ENCODE measurements around the gene CLNK. TPM values are rescaled to one million over a fixed set of nuclear protein-coding genes. Genes with fewer than 3 reads are reported as not detected.

CLNK gene
- total and polyA plus RNA-seq, 2 donors (not counting 1 experiment from before 2014, with no cell fraction given) = 0.57 to 0.75 TPM

DNA sequence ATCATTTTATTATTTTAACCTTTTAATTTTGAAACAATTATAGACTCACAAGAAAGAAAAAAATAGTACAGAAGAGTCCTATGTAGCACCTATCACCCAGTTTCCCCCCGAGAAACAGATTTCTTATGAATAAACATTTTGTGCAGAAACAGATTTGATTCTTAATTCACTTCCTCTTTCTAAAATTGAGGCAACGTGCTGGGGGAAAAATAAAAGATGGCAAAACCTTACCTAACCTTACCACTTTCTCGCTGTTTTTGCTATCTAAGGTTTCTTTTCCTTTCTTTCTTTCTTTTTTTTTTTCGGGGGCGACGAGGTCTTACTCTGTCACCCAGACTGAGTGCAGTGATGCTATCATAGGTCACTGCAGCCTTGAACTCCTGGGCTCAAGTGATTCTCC lies 4.3 kb upstream of the CLNK start:
- H3K36me3 ChIP-seq (replicated peaks in 1 of 2; ENCODE audit: control extremely low read depth in 1 of 2, control insufficient read depth in 1 of 2, extremely low read depth in 1 of 2, insufficient read depth in 2 of 2, low read length in 1 of 2) = no peaks in the 10 kb centered on the region
- no peak for TF ChIP-seq EZH2 (IDR thresholded peaks at IDR 0.05; ENCODE audit: borderline replicate concordance, insufficient read depth, low read depth, low read length, poor library complexity, severe bottlenecking)
- WGBS (ENCODE audit: insufficient coverage) = 9% methylated on average over 5 of the region's 6 CpGs
- ATAC-seq (ENCODE audit: low read depth) = peak; percentile 35
- peak overlapping the region in 1 of 5 experiments; percentile 5 for H3K4me3 ChIP-seq (ENCODE audit: control extremely low read depth in 1 of 5, extremely low read depth in 1 of 5, insufficient read depth in 1 of 5, low read depth in 2 of 5, low read length in 4 of 5)
- no peaks in the 10 kb centered on the region for H3K9me3 ChIP-seq (ENCODE audit: control extremely low read depth in 1 of 3, control insufficient read depth in 2 of 3, insufficient read depth in 1 of 3, low read length in 2 of 3)
- H3K27me3 Mint-ChIP-seq = no peaks in the 10 kb centered on the region
- H3K9ac ChIP-seq (ENCODE audit: low read length) = no peak overlapping the region
- H4K20me1 ChIP-seq (ENCODE audit: control insufficient read depth, insufficient read depth, low read length, poor library complexity, severe bottlenecking) = no peaks in the 10 kb centered on the region
- ChIA-PET CTCF (no interaction called here), POLR2A (no interaction called here)
- peak overlapping the region; percentile 63 for H2AFZ ChIP-seq (ENCODE audit: insufficient read depth, low read depth, low read length, poor library complexity, severe bottlenecking)
- DNase-seq = peak; percentile 39
- intact Hi-C loops (cut with micrococcal nuclease) = no loop called here
- peak overlapping the region; percentile 26 to 58 for H3K27ac ChIP-seq (ENCODE audit: low read length in 2 of 2)
- H3K4me2 ChIP-seq (replicated peaks; ENCODE audit: low read depth, low read length, poor library complexity, severe bottlenecking) = peak overlapping the region; percentile 61
- peak overlapping the region; percentile 4 for H3K4me3 Mint-ChIP-seq
- peaks cover 55 to 60% of the 10 kb centered on the region in 2 donors for H3K4me1 ChIP-seq (ENCODE audit: control insufficient read depth in 2 of 2, insufficient read depth in 2 of 2, low read length in 2 of 2)
- H3K27ac Mint-ChIP-seq = peak overlapping the region; percentile 18
- H3K4me1 Mint-ChIP-seq = peaks cover 57% of the 10 kb centered on the region
- H3K27me3 ChIP-seq (replicated peaks in 1 of 4; ENCODE audit: control extremely low read depth in 1 of 4, control insufficient read depth in 3 of 4, insufficient read depth in 4 of 4, low read length in 3 of 4) = no peaks in the 10 kb centered on the region
- peaks cover 2% of the 10 kb centered on the region for H3K9me3 Mint-ChIP-seq (ENCODE audit: insufficient read depth)
- no peaks in the 10 kb centered on the region for H3K79me2 ChIP-seq (ENCODE audit: control insufficient read depth, insufficient read depth, low read length)

DNA sequence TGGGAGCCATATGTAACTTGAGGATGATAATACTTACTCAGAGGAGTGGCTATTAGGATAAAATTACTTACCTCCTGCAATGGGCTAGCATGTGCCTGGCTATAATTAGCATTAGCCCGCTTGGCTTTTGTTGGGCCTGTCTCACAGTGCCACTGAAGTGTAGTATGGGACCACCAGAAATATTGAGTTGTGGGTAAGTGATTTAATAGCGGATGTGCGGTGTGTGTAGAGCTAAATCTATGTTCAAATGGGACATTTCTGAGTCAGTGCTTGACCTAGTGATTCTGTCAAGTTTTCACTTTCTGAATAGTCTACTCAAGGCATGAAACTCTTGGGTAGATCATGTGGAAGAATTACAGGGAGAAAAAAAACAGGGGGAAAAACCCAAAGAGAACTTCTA lies 3.5 kb upstream of the CLNK start:
- Histone ChIP-seq H3K9ac (ENCODE audit: low read length) (no peak overlapping the region), H3K27ac (ENCODE audit: low read length in 2 of 2) (no peak overlapping the region), H4K20me1 (ENCODE audit: control insufficient read depth, insufficient read depth, low read length, poor library complexity, severe bottlenecking) (no peaks in the 10 kb centered on the region), H3K79me2 (ENCODE audit: control insufficient read depth, insufficient read depth, low read length) (no peaks in the 10 kb centered on the region), H3K9me3 (ENCODE audit: control extremely low read depth in 1 of 3, control insufficient read depth in 2 of 3, insufficient read depth in 1 of 3, low read length in 2 of 3) (no peaks in the 10 kb centered on the region), H2AFZ (ENCODE audit: insufficient read depth, low read depth, low read length, poor library complexity, severe bottlenecking) (no peak overlapping the region), H3K4me1 (ENCODE audit: control insufficient read depth in 2 of 2, insufficient read depth in 2 of 2, low read length in 2 of 2) (peaks cover 62 to 64% of the 10 kb centered on the region in 2 donors), H3K4me2 (replicated peaks; ENCODE audit: low read depth, low read length, poor library complexity, severe bottlenecking) (peak overlapping the region; percentile 61), H3K27me3 (replicated peaks in 1 of 4; ENCODE audit: control extremely low read depth in 1 of 4, control insufficient read depth in 3 of 4, insufficient read depth in 4 of 4, low read length in 3 of 4) (no peaks in the 10 kb centered on the region), H3K4me3 (ENCODE audit: control extremely low read depth in 1 of 5, extremely low read depth in 1 of 5, insufficient read depth in 1 of 5, low read depth in 2 of 5, low read length in 4 of 5) (no peak overlapping the region), H3K36me3 (replicated peaks in 1 of 2; ENCODE audit: control extremely low read depth in 1 of 2, control insufficient read depth in 1 of 2, extremely low read depth in 1 of 2, insufficient read depth in 2 of 2, low read length in 1 of 2) (no peaks in the 10 kb centered on the region)
- WGBS (ENCODE audit: insufficient coverage) = 83% methylated on average over 3 of the region's 3 CpGs
- H3K27ac Mint-ChIP-seq = peak overlapping the region; percentile 71
- POLR2A ChIA-PET = no interaction called here
- TF ChIP-seq EZH2 (IDR thresholded peaks at IDR 0.05; ENCODE audit: borderline replicate concordance, insufficient read depth, low read depth, low read length, poor library complexity, severe bottlenecking) = no peak
- TF ChIP-seq, protein P1, sequence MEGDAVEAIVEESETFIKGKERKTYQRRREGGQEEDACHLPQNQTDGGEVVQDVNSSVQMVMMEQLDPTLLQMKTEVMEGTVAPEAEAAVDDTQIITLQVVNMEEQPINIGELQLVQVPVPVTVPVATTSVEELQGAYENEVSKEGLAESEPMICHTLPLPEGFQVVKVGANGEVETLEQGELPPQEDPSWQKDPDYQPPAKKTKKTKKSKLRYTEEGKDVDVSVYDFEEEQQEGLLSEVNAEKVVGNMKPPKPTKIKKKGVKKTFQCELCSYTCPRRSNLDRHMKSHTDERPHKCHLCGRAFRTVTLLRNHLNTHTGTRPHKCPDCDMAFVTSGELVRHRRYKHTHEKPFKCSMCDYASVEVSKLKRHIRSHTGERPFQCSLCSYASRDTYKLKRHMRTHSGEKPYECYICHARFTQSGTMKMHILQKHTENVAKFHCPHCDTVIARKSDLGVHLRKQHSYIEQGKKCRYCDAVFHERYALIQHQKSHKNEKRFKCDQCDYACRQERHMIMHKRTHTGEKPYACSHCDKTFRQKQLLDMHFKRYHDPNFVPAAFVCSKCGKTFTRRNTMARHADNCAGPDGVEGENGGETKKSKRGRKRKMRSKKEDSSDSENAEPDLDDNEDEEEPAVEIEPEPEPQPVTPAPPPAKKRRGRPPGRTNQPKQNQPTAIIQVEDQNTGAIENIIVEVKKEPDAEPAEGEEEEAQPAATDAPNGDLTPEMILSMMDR (IDR thresholded peaks at IDR 0.05) = no peak
- H3K4me1 Mint-ChIP-seq = peaks cover 60% of the 10 kb centered on the region
- intact Hi-C loops (cut with micrococcal nuclease) = no loop called here
- H3K9me3 Mint-ChIP-seq (ENCODE audit: insufficient read depth) = peaks cover 2% of the 10 kb centered on the region
- DNase-seq (no peak), ATAC-seq (ENCODE audit: low read depth) (no peak)
- CTCF ChIA-PET = no interaction called here
- H3K4me3 Mint-ChIP-seq = no peak overlapping the region
- no peaks in the 10 kb centered on the region for H3K27me3 Mint-ChIP-seq

Data from B cell (primary cell).